SU-DHL-6 (cell line): Measurements from ENCODE around the gene SLC1A5.

ENCODE experiments used
- CTCF ChIP-seq: fragments of 200-600 bp; sonication (generic); IDR thresholded peaks from one replicate; pipeline ENCODE4 v1.5.1; 2017; ENCODE audit warnings: antibody characterized with exemption, mild to moderate bottlenecking, low read length, moderate library complexity; ENCODE audit not compliant: insufficient read depth, poor library complexity, severe bottlenecking
- EZH2phosphoT487 ChIP-seq: fragments of 200-600 bp; sonication (generic), shearing (Covaris generic); conservative IDR thresholded peaks from 2 replicates; pipeline ENCODE4 v1.6.1; 2018; ENCODE audit warnings: mild to moderate bottlenecking, antibody characterized with exemption, low read length, moderate library complexity, mixed read lengths

- TF ChIP-seq CTCF = no peak
- TF ChIP-seq EZH2phosphoT487 = no peak
These were observed 26.0 kb downstream of the SLC1A5 start for GRCh38 chr19:46762245-46762890.
